Measurements from ENCODE around the gene LRRC8D. TPM values are rescaled to one million over a fixed set of nuclear protein-coding genes. Genes with fewer than 3 reads are reported as not detected.

LRRC8D gene
- total RNA-seq, 1 experiment from 2014 or later, result 37.2 TPM

DNA sequence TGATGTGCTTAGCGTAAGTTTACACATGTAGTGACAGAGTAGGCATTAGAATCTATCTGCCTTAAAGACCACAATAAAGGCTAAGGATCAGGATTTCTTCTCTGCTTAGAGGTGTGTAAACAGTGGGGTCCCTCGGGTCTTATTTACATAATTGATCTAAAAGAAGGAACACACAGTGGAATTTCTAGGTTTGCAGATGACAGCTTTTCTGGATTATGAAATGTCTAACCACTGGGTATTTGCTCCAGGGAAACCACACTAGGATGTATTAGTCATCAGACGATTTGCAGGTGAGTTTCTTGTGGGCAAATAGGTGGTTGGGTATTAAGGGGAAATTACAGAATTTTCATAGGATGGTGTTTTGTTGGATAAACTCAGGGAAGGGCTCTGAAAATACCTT, 5.8 kb downstream of the LRRC8D start:
- peaks cover 7% of the 10 kb centered on the region for H3K23me2 ChIP-seq (ENCODE audit: insufficient read length, low read depth, low read length, poor library complexity, severe bottlenecking)
- H3K9me3 ChIP-seq (ENCODE audit: control insufficient read depth, low read depth, low read length), result no peaks in the 10 kb centered on the region
- H3K56ac ChIP-seq (ENCODE audit: insufficient read length, low read depth, low read length), result no peak overlapping the region
- H3K79me2 ChIP-seq (ENCODE audit: insufficient read depth, low read length), result peaks cover 11% of the 10 kb centered on the region; the same call in 1 of the 2 replicates
- no peak overlapping the region for H3K9ac ChIP-seq (ENCODE audit: extremely low read depth, insufficient read length, low read length)
- peaks cover 10% of the 10 kb centered on the region for H3K4me1 ChIP-seq (ENCODE audit: insufficient read depth, low read length)
- no peak overlapping the region for H4K8ac ChIP-seq (replicated peaks; ENCODE audit: insufficient read length, low read depth, low read length)
- peaks cover 8 to 30% (median 25%) of the 10 kb centered on the region in 3 experiments; a peak in 6 of 7 replicates for H3K36me3 Mint-ChIP-seq (ENCODE audit: insufficient read depth in 1 of 3, low read depth in 3 of 3)
- no peaks in the 10 kb centered on the region for H3K27me3 Mint-ChIP-seq (ENCODE audit: low read depth)
- no peak overlapping the region for H2AK5ac ChIP-seq (ENCODE audit: insufficient read length, low read length)
- H3K4me1 Mint-ChIP-seq, result peaks cover 42 to 43% of the 10 kb centered on the region in 2 experiments
- no peaks in the 10 kb centered on the region for H3K9me3 Mint-ChIP-seq
- H2BK120ac ChIP-seq (ENCODE audit: low read depth, low read length, poor library complexity, severe bottlenecking), result no peak overlapping the region
- no peak overlapping the region for H3K14ac ChIP-seq (ENCODE audit: insufficient read depth, low read length)
- H3K18ac ChIP-seq (ENCODE audit: insufficient read length, low read depth, low read length), result no peak overlapping the region
- TF ChIP-seq CTCF (conservative IDR thresholded peaks at IDR 0.05), result no peak
- H2BK15ac ChIP-seq (ENCODE audit: low read depth, low read length), result no peak overlapping the region
- no CpG with 5 or more reads among the region's 3 CpGs for WGBS (ENCODE audit: extremely low coverage, insufficient read length, low lambda C conversion rate)
- H3K27ac ChIP-seq (ENCODE audit: insufficient read length, low read depth, low read length), result no peak overlapping the region
- H3K4me3 Mint-ChIP-seq, result no peak overlapping the region
- no peak overlapping the region for H3K23ac ChIP-seq (ENCODE audit: insufficient read length, low read depth, low read length)
- no peak overlapping the region for H3K4me2 ChIP-seq (ENCODE audit: insufficient read depth, insufficient read length, low read length)
- peaks cover 8% of the 10 kb centered on the region for H3K79me1 ChIP-seq (ENCODE audit: insufficient read depth, low read depth, low read length, poor library complexity, severe bottlenecking)
- no peak for DNase-seq
- H2BK12ac ChIP-seq (ENCODE audit: insufficient read length, low read depth, low read length), result no peak overlapping the region
- H2AFZ ChIP-seq (ENCODE audit: low read length), result no peak overlapping the region
- no peaks in the 10 kb centered on the region for H3K27me3 ChIP-seq (ENCODE audit: insufficient read depth, low read length)
- H4K20me1 ChIP-seq (ENCODE audit: control insufficient read depth, insufficient read depth, insufficient read length), result no peaks in the 10 kb centered on the region
- no peak overlapping the region for H3T11ph ChIP-seq (ENCODE audit: low read length)
- H2BK20ac ChIP-seq (ENCODE audit: low read depth, low read length, poor library complexity, severe bottlenecking), result no peak overlapping the region
- no peak overlapping the region for H4K5ac ChIP-seq (ENCODE audit: insufficient read length, low read depth, low read length)
- no peak overlapping the region for H4K91ac ChIP-seq (ENCODE audit: insufficient read length, low read depth, low read length)
- no peak overlapping the region for H3K4ac ChIP-seq (ENCODE audit: low read depth, low read length)
- no peak overlapping the region for H3K27ac Mint-ChIP-seq
- no peak overlapping the region for H2BK5ac ChIP-seq (ENCODE audit: insufficient read length, low read length)

Data from H9 (cell line).